BJ (cell line): ENCODE measurements around the gene ENTPD1. TPM values are rescaled to one million over a fixed set of nuclear protein-coding genes. Genes with fewer than 3 reads are reported as not detected.
"Not testable (repeated sequence)": the region's sequence is repeated elsewhere in the genome, so short reads cannot be mapped to it uniquely, and the experiment has no call there.

ENCODE experiments used
- CTCF ChIA-PET: fragments of 350-600 bp; formaldehyde crosslinking; extraction: SDS; loops from one replicate; lab custom pipeline; 2021; ENCODE audit warnings: antibody characterized with exemption, inconsistent platforms; lab: Yijun Ruan, JAX
- POLR2A ChIA-PET: fragments of 300-600 bp; sonication (Branson Sonifier 250); formaldehyde crosslinking; extraction: SDS; loops from one replicate; lab custom pipeline; 2021; ENCODE audit warnings: antibody characterized with exemption; lab: Charles Lee
- DNase-seq: peaks from one replicate; pipeline ENCODE4 v3.0.0-alpha.2; 2011; ENCODE audit warnings: low read depth
- H3K27me3 ChIP-seq: 2 replicates; pipeline ENCODE4 v1.6.0; 2011; ENCODE audit warnings: low read length; ENCODE audit not compliant: control insufficient read depth, insufficient read depth
- H3K36me3 ChIP-seq: 2 replicates; pipeline ENCODE4 v1.5.1; 2011; ENCODE audit warnings: low read length; ENCODE audit not compliant: control insufficient read depth, insufficient read depth
- H3K4me3 ChIP-seq: 2 replicates; pipeline ENCODE4 v1.5.1; 2011; ENCODE audit warnings: low read depth, mild to moderate bottlenecking, control low read depth, low read length
- polyA plus RNA-seq: library from polyadenylated mRNA; depleted of rRNA; stranded (reverse); fragments of >200 nt; gene quantifications from 2 replicates; pipeline ENCODE4 v1.2.3, GENCODE V29; 2011
- TF ChIP-seq, protein P1 (sequence below): IDR thresholded peaks from 2 replicates; pipeline ENCODE4 v1.5.1; 2011; ENCODE audit warnings: low read depth, mild to moderate bottlenecking, control low read depth, inconsistent platforms, low read length, moderate library complexity; ENCODE audit not compliant: insufficient read depth

ENTPD1 gene
- polyA plus RNA-seq, 1 experiment, result 0.20 TPM

GRCh38 chr10:95767884-95768556 is 12.1 kb downstream of the ENTPD1 start:
- ChIA-PET CTCF (no interaction called here), POLR2A (no interaction called here)
- H3K4me3 ChIP-seq, result no peak overlapping the region
- TF ChIP-seq, protein P1, sequence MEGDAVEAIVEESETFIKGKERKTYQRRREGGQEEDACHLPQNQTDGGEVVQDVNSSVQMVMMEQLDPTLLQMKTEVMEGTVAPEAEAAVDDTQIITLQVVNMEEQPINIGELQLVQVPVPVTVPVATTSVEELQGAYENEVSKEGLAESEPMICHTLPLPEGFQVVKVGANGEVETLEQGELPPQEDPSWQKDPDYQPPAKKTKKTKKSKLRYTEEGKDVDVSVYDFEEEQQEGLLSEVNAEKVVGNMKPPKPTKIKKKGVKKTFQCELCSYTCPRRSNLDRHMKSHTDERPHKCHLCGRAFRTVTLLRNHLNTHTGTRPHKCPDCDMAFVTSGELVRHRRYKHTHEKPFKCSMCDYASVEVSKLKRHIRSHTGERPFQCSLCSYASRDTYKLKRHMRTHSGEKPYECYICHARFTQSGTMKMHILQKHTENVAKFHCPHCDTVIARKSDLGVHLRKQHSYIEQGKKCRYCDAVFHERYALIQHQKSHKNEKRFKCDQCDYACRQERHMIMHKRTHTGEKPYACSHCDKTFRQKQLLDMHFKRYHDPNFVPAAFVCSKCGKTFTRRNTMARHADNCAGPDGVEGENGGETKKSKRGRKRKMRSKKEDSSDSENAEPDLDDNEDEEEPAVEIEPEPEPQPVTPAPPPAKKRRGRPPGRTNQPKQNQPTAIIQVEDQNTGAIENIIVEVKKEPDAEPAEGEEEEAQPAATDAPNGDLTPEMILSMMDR, result no peak
- no peaks in the 10 kb centered on the region for H3K36me3 ChIP-seq
- DNase-seq, result peak; percentile 5
- H3K27me3 ChIP-seq, result no peaks in the 10 kb centered on the region

- Histone ChIP-seq H3K36me3 (no peaks in the 10 kb centered on the region), H3K27me3 (no peaks in the 10 kb centered on the region), H3K4me3 (no peak overlapping the region)
- ChIA-PET POLR2A (no interaction called here), CTCF (no interaction called here)
- no peak for DNase-seq
- TF ChIP-seq, protein P1, result no peak
Observed at GRCh38 chr10:95770084-95770720, 14.2 kb downstream of the ENTPD1 start.

DNA sequence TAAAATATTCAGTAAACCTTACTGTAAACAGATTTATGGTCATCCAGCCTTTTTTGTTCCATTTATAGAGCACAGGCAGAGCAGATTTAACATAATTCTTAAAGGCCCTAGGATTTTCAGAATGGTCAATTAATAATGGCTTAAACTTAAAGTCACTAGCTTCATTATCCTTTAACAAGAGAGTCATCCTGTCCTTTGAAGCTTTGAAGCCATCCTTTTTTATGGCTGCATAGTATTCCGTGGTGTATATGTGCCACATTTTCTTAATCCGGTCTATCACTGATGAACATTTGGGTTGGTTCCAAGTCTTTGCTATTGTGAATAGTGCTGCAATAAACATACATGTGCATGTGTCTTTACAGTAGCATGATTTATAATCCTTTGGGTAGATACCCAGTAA is 17.5 kb downstream of the ENTPD1 start:
- H3K27me3 ChIP-seq, POLR2A ChIA-PET, DNase-seq, H3K4me3 ChIP-seq, H3K36me3 ChIP-seq: not testable (repeated sequence)
- CTCF ChIA-PET, result interaction anchor here (0.7 kb wide), 1 partner anchor 80 kb away, joined by 3 read pairs; no protein-coding TSS in a partner anchor

- CTCF ChIA-PET, result interaction anchor here (1.2 kb wide), 1 partner anchor 64 kb away, joined by 3 read pairs; no protein-coding TSS in a partner anchor
Observed at GRCh38 chr10:95777638-95778037, 21.7 kb downstream of the ENTPD1 start.

DNA sequence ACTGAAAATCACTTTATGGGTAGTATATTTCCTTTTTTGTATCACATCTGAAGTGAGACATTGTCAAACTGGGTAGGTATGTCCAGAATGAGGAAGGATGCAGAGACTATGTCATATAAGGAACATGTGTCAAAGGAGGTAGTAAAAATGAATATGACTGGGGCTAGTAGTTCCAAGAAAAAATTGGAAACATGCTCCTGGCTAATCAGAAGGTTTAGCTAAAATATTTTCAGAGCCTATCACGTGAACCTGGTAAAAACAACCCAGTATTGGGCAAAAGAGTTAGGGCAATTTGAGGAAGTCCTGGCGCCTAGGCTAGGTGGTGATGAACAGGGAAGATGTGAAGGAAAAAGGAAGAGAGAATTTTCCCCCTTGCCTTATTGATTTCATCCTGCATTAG is 26.4 kb downstream of the ENTPD1 start:
- POLR2A ChIA-PET, result no interaction called here
- Histone ChIP-seq H3K36me3 (no peaks in the 10 kb centered on the region), H3K27me3 (no peaks in the 10 kb centered on the region), H3K4me3 (no peak overlapping the region)
- TF ChIP-seq, protein P1, result no peak
- CTCF ChIA-PET, result interaction anchor here (0.9 kb wide), 1 partner anchor 13 kb away, joined by 3 read pairs; no protein-coding TSS in a partner anchor
- DNase-seq, result no peak

More at GRCh38 chr10:95777638-95778037, 21.7 kb downstream of the ENTPD1 start:
- H3K4me3 ChIP-seq, H3K27me3 ChIP-seq, H3K36me3 ChIP-seq, DNase-seq, POLR2A ChIA-PET: not testable (repeated sequence)

GRCh38 chr10:95783741-95784140 is 27.8 kb downstream of the ENTPD1 start:
- no peaks in the 10 kb centered on the region for H3K36me3 ChIP-seq
- no peaks in the 10 kb centered on the region for H3K27me3 ChIP-seq
- H3K4me3 ChIP-seq, result no peak overlapping the region
- TF ChIP-seq, protein P1, result no peak
- no peak for DNase-seq
- ChIA-PET POLR2A (interaction anchor here (0.6 kb wide), 1 partner anchor 10 kb away, joined by 3 read pairs; no protein-coding TSS in a partner anchor), CTCF (interaction anchor here (1.5 kb wide), 2 partner anchors 58 to 90 kb away, joined by 3 read pairs; partner anchors contain the start of gene TCTN3)
